ENCODE data around the gene PDZRN3. TPM values are rescaled to one million over a fixed set of nuclear protein-coding genes. Genes with fewer than 3 reads are reported as not detected.

PDZRN3 gene
- total RNA-seq, 1 experiment from 2014 or later: not detected

- ChIA-PET CTCF (no interaction called here), POLR2A (no interaction called here)
- intact Hi-C loops (cut with micrococcal nuclease; ENCODE audit: unreplicated experiment): no loop called here
- no peaks in the 10 kb centered on the region for H3K9me3 ChIP-seq (ENCODE audit: control insufficient read depth, insufficient read depth, low read depth, low read length)
- ATAC-seq: no peak
- no peak overlapping the region for H3K27ac ChIP-seq (ENCODE audit: low read length)
- in situ Hi-C loops (cut with HindIII; ENCODE audit: low pct_unique_long_range_greater_than_20kb, low sequenced_read_pairs): no loop called here
- DNase-seq (ENCODE audit: low read depth, low spot score): no peak
- H3K4me1 ChIP-seq (ENCODE audit: control insufficient read depth, insufficient read depth, low read length): no peaks in the 10 kb centered on the region
- H3K27me3 ChIP-seq (ENCODE audit: control insufficient read depth, insufficient read depth, low read length): no peaks in the 10 kb centered on the region
- H3K4me3 ChIP-seq (ENCODE audit: low read depth in 2 of 2, low read length in 2 of 2): no peak overlapping the region
- H3K36me3 ChIP-seq (ENCODE audit: control insufficient read depth, insufficient read depth, low read length): no peaks in the 10 kb centered on the region
- TF ChIP-seq REST (IDR thresholded peaks at IDR 0.05; ENCODE audit: insufficient read depth in 1 of 2, low read depth in 2 of 2, low read length in 1 of 2) (no peak), POLR2AphosphoS5 (IDR thresholded peaks at IDR 0.05; ENCODE audit: low read depth, low read length) (no peak), TCF7L2 (IDR thresholded peaks at IDR 0.05; ENCODE audit: low read depth, low read length) (no peak), SIN3A (IDR thresholded peaks at IDR 0.05; ENCODE audit: borderline replicate concordance, insufficient read depth, low read depth, low read length) (no peak), CTCF (IDR thresholded peaks at IDR 0.05) (no peak)
- BruUV-seq (replicated peaks): no TSS peak
Observed at GRCh38 chr3:73521734-73522336, 102.9 kb downstream of the PDZRN3 start.

- BruUV-seq (replicated peaks): no TSS peak
- H3K4me1 ChIP-seq (ENCODE audit: control insufficient read depth, insufficient read depth, low read length): no peaks in the 10 kb centered on the region
- ChIA-PET POLR2A (no interaction called here), CTCF (no interaction called here)
- H3K27ac ChIP-seq (ENCODE audit: low read length): no peak overlapping the region
- no peaks in the 10 kb centered on the region for H3K36me3 ChIP-seq (ENCODE audit: control insufficient read depth, insufficient read depth, low read length)
- no peak overlapping the region for H3K4me3 ChIP-seq (ENCODE audit: low read depth in 2 of 2, low read length in 2 of 2)
- no peaks in the 10 kb centered on the region for H3K27me3 ChIP-seq (ENCODE audit: control insufficient read depth, insufficient read depth, low read length)
- no peak for TF ChIP-seq CTCF (IDR thresholded peaks at IDR 0.05)
- TF ChIP-seq POLR2AphosphoS5 (IDR thresholded peaks at IDR 0.05; ENCODE audit: low read depth, low read length): no peak
- no peak for TF ChIP-seq REST (IDR thresholded peaks at IDR 0.05; ENCODE audit: insufficient read depth in 1 of 2, low read depth in 2 of 2, low read length in 1 of 2)
- TF ChIP-seq SIN3A (IDR thresholded peaks at IDR 0.05; ENCODE audit: borderline replicate concordance, insufficient read depth, low read depth, low read length): no peak
- no peak for TF ChIP-seq TCF7L2 (IDR thresholded peaks at IDR 0.05; ENCODE audit: low read depth, low read length)
- in situ Hi-C loops (cut with HindIII; ENCODE audit: low pct_unique_long_range_greater_than_20kb, low sequenced_read_pairs) (no loop called here), intact Hi-C loops (cut with micrococcal nuclease; ENCODE audit: unreplicated experiment) (no loop called here)
- H3K9me3 ChIP-seq (ENCODE audit: control insufficient read depth, insufficient read depth, low read depth, low read length): no peaks in the 10 kb centered on the region
- ATAC-seq (no peak), DNase-seq (ENCODE audit: low read depth, low spot score) (no peak)
Observed at GRCh38 chr3:73520931-73521461, 103.7 kb downstream of the PDZRN3 start.
